GM12878 (cell line): ENCODE results near the gene TCF12.

Experiments used
- NRF1 ChIP-seq: conservative IDR thresholded peaks from 2 replicates; pipeline ENCODE4 v1.6.1; 2011; ENCODE audit warnings: mild to moderate bottlenecking, low read depth, low read length, improper control_type of control experiment
- TF ChIP-seq, protein P1 (sequence below), 3 experiments: IDR thresholded peaks in 2 of 3; conservative IDR thresholded peaks in 1 of 3; 2 replicates each; pipeline ENCODE4 v1.5.1; 2011; ENCODE audit warnings: low read depth in 3 of 3, low read length in 3 of 3, mild to moderate bottlenecking in 3 of 3, control low read depth in 2 of 3, moderate library complexity in 2 of 3, inconsistent platforms in 1 of 3, mixed read lengths in 1 of 3; ENCODE audit not compliant: control insufficient read depth in 2 of 3, insufficient read depth in 1 of 3; ENCODE audit errors: extremely low read depth in 1 of 3
- TF ChIP-seq, protein P2 (sequence below): IDR thresholded peaks from 2 replicates; pipeline ENCODE4 v1.6.1; 2011; ENCODE audit warnings: low read depth, mild to moderate bottlenecking, low read length, moderate library complexity, borderline replicate concordance; ENCODE audit errors: extremely low read depth

DNA sequence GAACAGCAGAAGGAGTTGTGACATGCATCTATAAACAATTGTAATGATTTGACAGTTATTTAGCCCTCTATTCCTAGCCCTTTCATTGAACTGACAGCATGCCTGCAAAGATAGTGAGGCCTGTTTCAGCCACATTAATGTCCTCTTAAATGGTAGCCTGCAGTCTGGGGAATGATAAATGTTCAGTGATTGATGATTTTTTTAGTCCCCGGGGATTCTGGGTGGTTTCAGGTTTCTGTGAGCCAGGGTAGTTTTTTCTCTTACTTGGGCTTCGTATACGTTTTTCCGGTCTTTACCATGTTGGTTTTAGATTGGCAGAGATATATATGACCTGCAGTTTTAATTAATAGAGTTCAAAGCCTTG lies 172.0 kb downstream of the TCF12 start:
- TF ChIP-seq NRF1, result no peak
- TF ChIP-seq, protein P1, sequence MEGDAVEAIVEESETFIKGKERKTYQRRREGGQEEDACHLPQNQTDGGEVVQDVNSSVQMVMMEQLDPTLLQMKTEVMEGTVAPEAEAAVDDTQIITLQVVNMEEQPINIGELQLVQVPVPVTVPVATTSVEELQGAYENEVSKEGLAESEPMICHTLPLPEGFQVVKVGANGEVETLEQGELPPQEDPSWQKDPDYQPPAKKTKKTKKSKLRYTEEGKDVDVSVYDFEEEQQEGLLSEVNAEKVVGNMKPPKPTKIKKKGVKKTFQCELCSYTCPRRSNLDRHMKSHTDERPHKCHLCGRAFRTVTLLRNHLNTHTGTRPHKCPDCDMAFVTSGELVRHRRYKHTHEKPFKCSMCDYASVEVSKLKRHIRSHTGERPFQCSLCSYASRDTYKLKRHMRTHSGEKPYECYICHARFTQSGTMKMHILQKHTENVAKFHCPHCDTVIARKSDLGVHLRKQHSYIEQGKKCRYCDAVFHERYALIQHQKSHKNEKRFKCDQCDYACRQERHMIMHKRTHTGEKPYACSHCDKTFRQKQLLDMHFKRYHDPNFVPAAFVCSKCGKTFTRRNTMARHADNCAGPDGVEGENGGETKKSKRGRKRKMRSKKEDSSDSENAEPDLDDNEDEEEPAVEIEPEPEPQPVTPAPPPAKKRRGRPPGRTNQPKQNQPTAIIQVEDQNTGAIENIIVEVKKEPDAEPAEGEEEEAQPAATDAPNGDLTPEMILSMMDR (IDR thresholded peaks at IDR 0.05 in 2 of 3, conservative IDR thresholded peaks at IDR 0.05 in 1 of 3; ENCODE audit: control insufficient read depth in 2 of 3, extremely low read depth in 1 of 3, insufficient read depth in 1 of 3, low read depth in 3 of 3, low read length in 3 of 3), result no peak
- TF ChIP-seq, protein P2, sequence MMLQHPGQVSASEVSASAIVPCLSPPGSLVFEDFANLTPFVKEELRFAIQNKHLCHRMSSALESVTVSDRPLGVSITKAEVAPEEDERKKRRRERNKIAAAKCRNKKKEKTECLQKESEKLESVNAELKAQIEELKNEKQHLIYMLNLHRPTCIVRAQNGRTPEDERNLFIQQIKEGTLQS, result no peak
